Activated CD4-positive, alpha-beta T cell treated with anti-CD3 and anti-CD28 coated beads, Interleukin-2, amount 50 U/mL, for 4 hours (primary cell): ENCODE data around the gene CENPB.
A peak's percentile ranks its signal among the peaks of the same experiment; 100 is the strongest.

Source experiments
- DNase-seq, 2 experiments: peaks; one replicate each; pipeline ENCODE4 v3.0.0-alpha.2; 2020

CENPB gene

DNA sequence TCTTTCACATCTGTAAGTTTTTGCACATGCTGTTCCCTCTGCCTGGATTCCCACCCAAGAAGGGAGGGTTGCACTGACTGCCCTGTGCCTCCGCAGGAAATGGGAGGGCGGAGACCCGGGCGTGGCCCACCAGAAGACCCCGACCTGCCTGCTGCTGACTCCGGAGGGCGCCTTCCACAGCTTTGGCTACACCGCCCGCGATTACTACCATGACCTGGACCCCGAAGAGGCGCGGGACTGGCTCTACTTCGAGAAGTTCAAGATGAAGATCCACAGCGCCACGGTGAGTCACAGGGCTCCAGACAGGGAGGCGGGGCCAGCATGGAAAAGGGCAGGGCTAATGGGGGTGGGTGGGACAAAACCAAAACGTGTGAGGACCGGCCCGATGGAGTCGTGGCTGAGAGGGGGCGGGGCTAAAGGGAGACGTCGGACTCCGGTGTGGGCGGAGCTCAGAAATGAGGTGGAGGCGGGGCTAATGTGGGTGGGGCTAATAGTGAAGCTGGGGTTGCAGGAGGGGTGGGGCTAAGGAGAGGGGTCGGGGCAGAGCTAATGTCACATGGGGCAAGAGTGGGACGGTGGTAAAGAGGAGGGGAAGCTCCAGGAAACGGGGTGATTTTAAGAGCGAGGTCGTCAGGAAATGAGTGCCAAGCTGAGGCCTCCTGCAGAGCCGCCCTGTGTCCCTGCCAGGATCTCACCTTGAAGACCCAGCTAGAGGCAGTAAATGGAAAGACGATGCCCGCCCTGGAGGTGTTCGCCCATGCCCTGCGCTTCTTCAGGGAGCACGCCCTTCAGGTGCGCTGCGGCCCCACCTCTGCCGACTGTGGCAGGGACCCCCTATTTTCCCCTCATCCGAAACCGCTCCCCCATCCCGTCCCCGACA is 41.5 kb downstream of the CENPB start:
- DNase-seq, result peak; percentile 79 to 83

DNA sequence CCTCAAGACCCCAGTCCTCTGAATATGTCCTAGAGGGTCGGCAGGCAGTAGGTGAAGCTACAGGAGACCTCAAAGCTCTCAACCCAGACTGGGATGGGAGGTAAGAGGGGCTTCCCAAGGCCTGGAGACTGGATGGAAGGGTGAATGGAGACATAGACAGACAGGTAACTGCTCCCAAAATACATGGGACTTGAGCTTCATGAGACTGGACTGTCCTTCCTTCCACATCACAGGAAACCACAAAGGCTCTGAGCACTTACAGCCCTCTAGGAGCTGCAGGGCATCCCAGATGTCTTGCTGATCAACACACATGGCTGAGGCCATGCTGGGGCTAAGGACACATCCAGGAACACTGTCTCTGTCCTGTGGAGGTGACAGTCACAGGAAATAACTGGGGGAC is 42.5 kb downstream of the CENPB start:
- DNase-seq, result no peak

DNA sequence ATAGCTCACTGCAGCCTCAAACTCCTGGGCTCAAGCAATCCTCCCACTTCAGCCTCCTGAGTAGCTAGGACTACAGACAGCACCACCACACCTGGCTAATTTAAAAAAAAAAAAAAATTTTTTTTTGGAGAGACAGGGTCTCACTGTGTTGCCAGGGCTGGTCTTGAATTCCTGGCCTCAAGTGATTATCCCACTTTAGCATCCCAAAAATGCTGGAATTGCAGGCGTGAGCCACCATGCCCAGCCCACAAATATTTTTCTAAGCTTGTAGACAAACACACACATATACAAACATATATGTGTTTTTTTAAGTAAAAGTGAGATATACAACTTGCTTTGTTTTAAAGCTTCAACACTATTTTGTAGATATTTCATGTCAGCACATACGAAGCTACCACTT is 43.3 kb downstream of the CENPB start:
- no peak for DNase-seq

DNA sequence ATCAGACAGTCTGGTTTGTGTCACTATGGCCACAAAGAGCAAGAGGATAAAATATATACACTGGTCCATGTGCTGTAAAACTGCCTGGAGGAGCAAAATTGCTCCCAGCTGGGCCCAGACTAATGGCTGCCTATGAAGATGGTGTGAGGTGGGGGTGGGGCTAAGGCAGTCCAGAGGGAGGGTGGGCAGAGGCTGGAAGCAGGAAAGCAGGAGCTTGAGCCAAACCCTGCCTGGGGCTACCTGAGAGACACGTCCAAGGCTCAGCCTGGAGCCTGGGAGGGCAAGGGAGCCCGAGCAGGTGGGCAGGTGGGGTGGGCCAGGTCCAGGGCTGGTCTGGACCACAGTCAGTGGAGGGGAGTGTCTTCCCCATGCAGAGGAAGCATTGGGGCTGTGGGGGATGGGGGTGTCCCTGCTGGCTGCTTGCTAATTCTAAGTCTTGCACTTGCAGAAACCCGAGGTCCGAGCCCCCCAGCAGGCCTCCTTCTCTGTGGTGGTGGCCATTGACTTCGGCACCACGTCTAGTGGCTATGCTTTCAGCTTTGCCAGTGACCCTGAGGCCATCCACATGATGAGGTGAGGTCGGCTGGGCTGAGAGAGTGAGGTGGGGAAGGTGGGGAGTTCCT is 44.6 kb downstream of the CENPB start:
- no peak for DNase-seq

DNA sequence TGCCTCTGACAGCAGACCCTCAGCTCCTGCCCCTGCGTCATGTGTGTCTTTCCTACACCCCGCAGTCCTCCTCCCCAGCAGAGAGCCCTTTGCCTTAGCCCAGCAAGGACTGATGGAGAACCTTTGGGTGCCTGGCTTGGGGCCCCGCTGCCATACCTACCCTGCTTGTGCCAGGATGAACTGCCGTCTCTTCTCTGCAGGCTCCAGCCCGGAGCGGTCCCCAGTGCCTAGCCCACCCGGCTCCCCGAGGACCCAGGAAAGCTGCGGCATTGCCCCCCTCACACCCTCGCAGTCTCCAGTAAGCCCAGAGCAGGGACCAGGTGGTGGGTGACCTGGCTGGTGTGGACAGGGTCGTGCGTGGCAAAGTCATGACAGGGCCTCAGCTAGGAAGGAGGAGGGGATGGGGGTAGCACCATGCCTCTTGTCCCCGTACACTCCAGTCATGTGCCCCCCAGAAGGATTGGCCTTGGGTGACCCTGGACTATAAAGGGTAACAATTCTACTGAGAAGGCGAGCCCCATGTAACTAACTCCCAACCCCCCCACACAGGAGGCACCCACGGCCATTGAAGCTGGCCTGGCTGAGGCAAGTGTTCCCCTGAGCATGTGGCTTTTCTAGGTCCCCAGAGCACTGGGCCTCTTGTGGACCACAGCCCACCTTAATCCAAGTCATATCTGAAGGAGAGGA is 45.8 kb downstream of the CENPB start:
- no peak for DNase-seq

- no peak for DNase-seq
Observed at GRCh38 chr20:3739926-3740451, 46.6 kb downstream of the CENPB start.

DNA sequence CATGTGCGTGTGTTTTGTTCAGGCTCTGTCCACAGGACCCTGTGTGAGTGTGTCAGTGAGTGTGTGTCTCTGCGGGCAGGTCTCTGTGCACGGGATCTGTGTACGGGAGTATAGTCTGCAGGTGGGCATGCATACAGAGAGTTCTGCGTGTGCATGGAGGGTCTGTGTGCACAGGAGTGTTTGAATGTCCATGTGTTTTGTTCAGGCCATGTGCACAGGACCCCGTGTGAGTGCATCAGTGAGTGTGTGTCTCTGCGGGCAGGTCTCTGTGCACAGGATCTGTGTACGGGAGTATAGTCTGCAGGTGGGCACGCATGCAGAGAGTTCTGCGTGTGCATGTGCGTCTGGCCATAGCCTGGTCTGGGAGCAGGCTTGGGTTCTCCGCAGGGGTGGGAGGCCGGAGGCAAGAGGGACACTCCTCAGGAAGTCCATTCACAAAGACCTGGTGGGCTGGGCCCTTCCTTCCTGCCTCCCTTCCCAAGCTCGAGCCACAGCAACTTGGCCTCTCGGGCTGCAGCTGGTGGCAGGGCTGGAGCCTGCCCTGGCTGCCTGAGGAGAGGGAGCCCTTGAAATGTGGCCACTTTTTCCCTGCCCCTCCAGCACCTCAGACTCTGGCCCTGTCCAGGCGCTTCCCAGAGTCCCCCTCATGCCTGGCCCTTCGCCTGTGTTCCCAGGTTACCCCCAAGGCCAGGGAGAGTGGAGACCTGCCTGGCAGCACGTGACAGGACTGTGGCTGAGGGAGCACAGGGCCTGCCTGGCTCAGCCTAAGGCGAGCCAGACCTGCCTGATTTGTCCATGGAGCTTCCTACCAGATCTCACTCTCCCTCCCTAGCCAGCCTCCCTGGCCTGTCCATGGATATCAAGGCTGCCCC is 47.2 kb downstream of the CENPB start:
- DNase-seq, result no peak

DNA sequence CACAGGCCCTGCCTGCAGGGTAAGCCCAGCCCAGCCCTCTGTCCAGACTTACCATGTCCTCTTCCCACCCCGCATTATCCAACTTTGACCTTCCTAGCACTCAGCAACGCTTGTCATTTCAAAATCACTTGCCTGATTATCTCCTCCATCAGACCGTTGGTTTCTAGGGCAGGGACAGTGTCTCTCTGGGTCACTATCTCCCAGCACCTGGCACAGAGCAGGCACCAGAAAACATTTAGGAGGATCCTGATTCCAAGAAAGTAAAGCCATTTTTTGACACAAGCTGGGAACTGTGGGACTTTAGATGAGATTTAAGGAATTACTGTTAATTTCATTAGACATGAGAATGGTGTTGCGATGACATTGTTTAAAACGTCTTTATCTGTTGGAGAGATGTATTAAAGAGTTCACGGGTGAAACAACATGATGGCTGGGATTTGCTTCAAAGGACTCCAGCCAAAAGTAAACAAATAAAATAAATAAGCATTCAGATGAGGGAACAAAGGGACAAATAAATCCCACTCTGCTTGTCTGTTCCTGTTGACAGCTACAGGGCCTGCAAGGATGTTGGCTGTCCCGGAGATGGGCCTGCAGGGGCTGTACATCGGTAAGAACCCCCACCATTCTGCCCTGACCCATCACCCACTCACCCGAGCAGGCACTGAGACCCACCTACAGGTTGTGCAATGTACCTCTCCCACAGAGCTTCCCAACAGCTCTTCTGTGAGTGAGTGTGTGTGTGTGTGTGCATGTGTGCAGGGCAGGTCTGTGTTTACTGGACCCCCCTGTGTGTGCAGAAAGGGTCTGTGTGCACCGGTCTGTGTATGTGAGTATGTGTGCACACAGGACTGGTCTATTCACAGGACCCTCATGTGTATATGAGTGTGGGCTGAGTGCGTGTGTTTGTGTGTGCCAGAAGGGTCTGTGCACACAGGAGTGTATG is 48.2 kb downstream of the CENPB start:
- DNase-seq, result no peak

DNA sequence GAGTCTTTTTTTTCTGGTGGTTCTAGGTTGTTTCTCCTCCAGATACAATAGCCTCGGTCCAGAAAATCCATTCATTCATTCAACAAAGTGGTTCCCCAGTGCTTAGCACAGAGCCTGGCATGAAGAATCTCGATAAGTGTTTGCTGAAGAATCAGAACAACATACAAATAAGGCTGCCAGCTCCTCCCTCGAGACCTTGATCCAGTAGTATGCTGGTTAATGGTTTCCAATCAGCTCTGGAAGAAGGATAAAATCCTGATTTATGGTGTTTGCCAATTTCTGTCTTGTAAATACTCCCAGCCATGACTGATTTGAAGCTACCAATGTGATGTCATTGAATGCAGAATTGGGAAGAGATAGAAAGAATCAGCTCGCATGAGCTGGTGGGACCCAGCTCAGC is 50.8 kb downstream of the CENPB start:
- no peak for DNase-seq

GRCh38 chr20:3734111-3734843 is 52.3 kb downstream of the CENPB start:
- no peak for DNase-seq
